CD4-positive, alpha-beta memory T cell (primary cell): ENCODE data around the gene MACROD2. TPM values are rescaled to one million over a fixed set of nuclear protein-coding genes. Genes with fewer than 3 reads are reported as not detected.

ENCODE experiments used
- CTCF ChIA-PET: fragments of 350-600 bp; sonication (Branson Sonifier 250); formaldehyde crosslinking; loops from one replicate; lab custom pipeline; 2021; ENCODE audit warnings: inconsistent platforms; ENCODE audit not compliant: partially characterized antibody; lab: Charles Lee
- POLR2A ChIA-PET: fragments of 350-600 bp; sonication (Branson Sonifier 250); formaldehyde crosslinking; loops from one replicate; lab custom pipeline; 2021; ENCODE audit not compliant: partially characterized antibody; lab: Charles Lee
- DNase-seq, 5 donors: peaks; one replicate each; pipeline versions ENCODE4 v3.0.0 to v3.0.0-alpha.2; 2020 to 2022; ENCODE audit warnings: mixed read lengths in 1 of 5
- H3K27ac ChIP-seq: one replicate; pipeline ENCODE4 v1.7.0; 2013; ENCODE audit warnings: low read depth, low read length
- H3K27me3 ChIP-seq: 2 replicates; pipeline ENCODE4 v1.7.0; 2013; ENCODE audit warnings: mild to moderate bottlenecking, low read length, moderate library complexity; ENCODE audit not compliant: insufficient read depth
- H3K36me3 ChIP-seq: 2 replicates; pipeline ENCODE4 v1.7.0; 2013; ENCODE audit warnings: mild to moderate bottlenecking, low read length, moderate library complexity; ENCODE audit not compliant: insufficient read depth
- H3K4me1 ChIP-seq: 2 replicates; pipeline ENCODE4 v1.7.0; 2013; ENCODE audit warnings: mild to moderate bottlenecking, low read length, moderate library complexity; ENCODE audit not compliant: insufficient read depth
- H3K4me3 ChIP-seq, 2 donors: one replicate each; pipeline ENCODE4 v1.7.0; 2013; ENCODE audit warnings: low read length in 2 of 2, mild to moderate bottlenecking in 1 of 2
- H3K9me3 ChIP-seq, 2 donors: one replicate each; pipeline ENCODE4 v1.7.0; 2013; ENCODE audit warnings: low read length in 2 of 2, control low read depth in 1 of 2; ENCODE audit not compliant: control insufficient read depth in 1 of 2
- H3K27ac Mint-ChIP-seq, 7 donors: one replicate each; pipeline ENCODE4 v1.8.0; 2020 to 2021; ENCODE audit warnings: mixed read lengths in 7 of 7, mild to moderate bottlenecking in 6 of 7, inconsistent platforms in 3 of 7, moderate library complexity in 3 of 7
- H3K27me3 Mint-ChIP-seq, 2 donors: one replicate each; pipeline ENCODE4 v1.8.0; 2020 to 2021; ENCODE audit warnings: mixed read lengths in 2 of 2
- H3K36me3 Mint-ChIP-seq, 2 donors: one replicate each; pipeline ENCODE4 v1.8.0; 2020 to 2021; ENCODE audit warnings: mixed read lengths in 2 of 2, inconsistent platforms in 1 of 2, mild to moderate bottlenecking in 1 of 2
- H3K4me1 Mint-ChIP-seq, 4 donors: one replicate each; pipeline ENCODE4 v1.8.0; 2020 to 2021; ENCODE audit warnings: mixed read lengths in 4 of 4, mild to moderate bottlenecking in 1 of 4
- H3K4me3 Mint-ChIP-seq, 8 donors: one replicate each; pipeline ENCODE4 v1.8.0; 2020 to 2021; ENCODE audit warnings: mixed read lengths in 8 of 8, mild to moderate bottlenecking in 7 of 8, moderate library complexity in 6 of 8, inconsistent platforms in 3 of 8
- H3K9me3 Mint-ChIP-seq, 8 donors: one replicate each; pipeline ENCODE4 v1.8.0; 2020 to 2021; ENCODE audit warnings: mixed read lengths in 8 of 8, mild to moderate bottlenecking in 5 of 8, inconsistent platforms in 3 of 8, moderate library complexity in 1 of 8
- intact Hi-C: fragments of 100-400 bp; cut with micrococcal nuclease; formaldehyde crosslinking; loops from one replicate; pipeline ENCODE4 v1.15.1; 2023
- polyA plus RNA-seq, 2 donors: library from polyadenylated mRNA; unstranded; fragments of 300-500 nt; fragmentation: Illumina TruSeq; gene quantifications; one replicate each; pipeline ENCODE4 v1.2.3, GENCODE V29; 2021
- total RNA-seq, 2 experiments: library from RNA; stranded (reverse); gene quantifications; one replicate each; pipeline ENCODE4 v1.2.3, GENCODE V29; 2021

MACROD2 gene
- total and polyA plus RNA-seq, 4 experiments from 2014 or later: not detected

GRCh38 chr20:14288341-14289330 is 293.3 kb downstream of the MACROD2 start:
- Mint-ChIP-seq H3K36me3 (no peaks in the 10 kb centered on the region), H3K9me3 (peaks cover 0 to 13% (median 5%) of the 10 kb centered on the region in 8 donors), H3K4me3 (no peak overlapping the region), H3K4me1 (no peaks in the 10 kb centered on the region), H3K27me3 (no peaks in the 10 kb centered on the region), H3K27ac (no peak overlapping the region)
- intact Hi-C loops: no loop called here
- ChIA-PET CTCF (no interaction called here), POLR2A (no interaction called here)
- no peaks in the 10 kb centered on the region for H3K27me3 ChIP-seq
- no peak overlapping the region for H3K27ac ChIP-seq
- no peaks in the 10 kb centered on the region for H3K9me3 ChIP-seq
- H3K36me3 ChIP-seq: no peaks in the 10 kb centered on the region
- no peak overlapping the region for H3K4me3 ChIP-seq
- H3K4me1 ChIP-seq: no peaks in the 10 kb centered on the region
- DNase-seq: no peak

GRCh38 chr20:14291502-14291901 is 296.2 kb downstream of the MACROD2 start:
- no peaks in the 10 kb centered on the region for H3K27me3 ChIP-seq
- Mint-ChIP-seq H3K4me3 (no peak overlapping the region), H3K27ac (no peak overlapping the region), H3K36me3 (no peaks in the 10 kb centered on the region), H3K4me1 (no peaks in the 10 kb centered on the region), H3K9me3 (peaks cover 0 to 13% (median 7%) of the 10 kb centered on the region in 8 donors), H3K27me3 (no peaks in the 10 kb centered on the region)
- H3K4me3 ChIP-seq: no peak overlapping the region
- ChIA-PET CTCF (no interaction called here), POLR2A (no interaction called here)
- H3K4me1 ChIP-seq: no peaks in the 10 kb centered on the region
- DNase-seq: no peak
- intact Hi-C loops: no loop called here
- H3K27ac ChIP-seq: no peak overlapping the region
- no peaks in the 10 kb centered on the region for H3K9me3 ChIP-seq
- no peaks in the 10 kb centered on the region for H3K36me3 ChIP-seq

GRCh38 chr20:14295238-14295637 is 299.9 kb downstream of the MACROD2 start:
- H3K4me1 Mint-ChIP-seq: no peaks in the 10 kb centered on the region
- peaks cover 2 to 12% (median 6%) of the 10 kb centered on the region in 8 donors for H3K9me3 Mint-ChIP-seq
- no peak overlapping the region for H3K4me3 Mint-ChIP-seq
- H3K4me1 ChIP-seq: no peaks in the 10 kb centered on the region
- POLR2A ChIA-PET: no interaction called here
- no peaks in the 10 kb centered on the region for H3K27me3 Mint-ChIP-seq
- no peaks in the 10 kb centered on the region for H3K36me3 ChIP-seq
- no peak for DNase-seq
- H3K4me3 ChIP-seq: no peak overlapping the region
- no peak overlapping the region for H3K27ac Mint-ChIP-seq
- no peaks in the 10 kb centered on the region for H3K36me3 Mint-ChIP-seq
- peaks cover 0 to 6% of the 10 kb centered on the region in 2 donors for H3K9me3 ChIP-seq
- CTCF ChIA-PET: no interaction called here
- intact Hi-C loops: no loop called here
- no peaks in the 10 kb centered on the region for H3K27me3 ChIP-seq
- H3K27ac ChIP-seq: no peak overlapping the region

- no peak for DNase-seq
- intact Hi-C loops: no loop called here
Measured at GRCh38 chr20:14295770-14296309, 300.5 kb downstream of the MACROD2 start.

GRCh38 chr20:14299831-14300230 is 304.5 kb downstream of the MACROD2 start:
- ChIA-PET POLR2A (no interaction called here), CTCF (no interaction called here)
- Histone ChIP-seq H3K27ac (no peak overlapping the region), H3K36me3 (no peaks in the 10 kb centered on the region), H3K27me3 (no peaks in the 10 kb centered on the region), H3K4me1 (no peaks in the 10 kb centered on the region), H3K4me3 (no peak overlapping the region), H3K9me3 (peaks cover 0 to 6% of the 10 kb centered on the region in 2 donors)
- intact Hi-C loops: no loop called here
- no peak for DNase-seq
- H3K27ac Mint-ChIP-seq: no peak overlapping the region
- H3K9me3 Mint-ChIP-seq: peaks cover 3 to 28% (median 11%) of the 10 kb centered on the region in 8 donors
- H3K4me1 Mint-ChIP-seq: no peaks in the 10 kb centered on the region
- H3K27me3 Mint-ChIP-seq: no peaks in the 10 kb centered on the region
- no peak overlapping the region for H3K4me3 Mint-ChIP-seq
- H3K36me3 Mint-ChIP-seq: no peaks in the 10 kb centered on the region

More at GRCh38 chr20:14295770-14296309, 300.5 kb downstream of the MACROD2 start:
- Mint-ChIP-seq H3K27me3 (no peaks in the 10 kb centered on the region), H3K4me3 (no peak overlapping the region), H3K36me3 (no peaks in the 10 kb centered on the region), H3K9me3 (peaks cover 2 to 12% (median 7%) of the 10 kb centered on the region in 8 donors), H3K27ac (no peak overlapping the region), H3K4me1 (no peaks in the 10 kb centered on the region)
- Histone ChIP-seq H3K27me3 (no peaks in the 10 kb centered on the region), H3K9me3 (peaks cover 0 to 6% of the 10 kb centered on the region in 2 donors), H3K4me1 (no peaks in the 10 kb centered on the region), H3K36me3 (no peaks in the 10 kb centered on the region), H3K4me3 (no peak overlapping the region), H3K27ac (no peak overlapping the region)
- CTCF ChIA-PET: no interaction called here
- POLR2A ChIA-PET: no interaction called here

- H3K9me3 Mint-ChIP-seq: peaks cover 2 to 26% (median 13%) of the 10 kb centered on the region in 8 donors
- Histone ChIP-seq H3K27me3 (no peaks in the 10 kb centered on the region), H3K36me3 (no peaks in the 10 kb centered on the region), H3K4me1 (no peaks in the 10 kb centered on the region), H3K9me3 (no peaks in the 10 kb centered on the region), H3K4me3 (no peak overlapping the region), H3K27ac (no peak overlapping the region)
- H3K27ac Mint-ChIP-seq: no peak overlapping the region
- POLR2A ChIA-PET: no interaction called here
- DNase-seq: no peak
- CTCF ChIA-PET: no interaction called here
- no peaks in the 10 kb centered on the region for H3K4me1 Mint-ChIP-seq
- H3K27me3 Mint-ChIP-seq: peaks cover 0 to 1% of the 10 kb centered on the region in 2 donors
- no peaks in the 10 kb centered on the region for H3K36me3 Mint-ChIP-seq
- intact Hi-C loops: no loop called here
- no peak overlapping the region for H3K4me3 Mint-ChIP-seq
Measured at GRCh38 chr20:14303106-14303505, 307.8 kb downstream of the MACROD2 start.

GRCh38 chr20:14303651-14304050 is 308.3 kb downstream of the MACROD2 start:
- Histone ChIP-seq H3K4me1 (no peaks in the 10 kb centered on the region), H3K27ac (no peak overlapping the region), H3K27me3 (no peaks in the 10 kb centered on the region), H3K4me3 (no peak overlapping the region), H3K9me3 (no peaks in the 10 kb centered on the region), H3K36me3 (no peaks in the 10 kb centered on the region)
- Mint-ChIP-seq H3K27me3 (peaks cover 0 to 1% of the 10 kb centered on the region in 2 donors), H3K27ac (no peak overlapping the region), H3K9me3 (peaks cover 2 to 28% (median 14%) of the 10 kb centered on the region in 8 donors), H3K36me3 (no peaks in the 10 kb centered on the region), H3K4me3 (no peak overlapping the region), H3K4me1 (no peaks in the 10 kb centered on the region)
- intact Hi-C loops: no loop called here
- no peak for DNase-seq
- ChIA-PET CTCF (no interaction called here), POLR2A (no interaction called here)
